ENCODE data around the gene MED22.

Gene MED22

DNA sequence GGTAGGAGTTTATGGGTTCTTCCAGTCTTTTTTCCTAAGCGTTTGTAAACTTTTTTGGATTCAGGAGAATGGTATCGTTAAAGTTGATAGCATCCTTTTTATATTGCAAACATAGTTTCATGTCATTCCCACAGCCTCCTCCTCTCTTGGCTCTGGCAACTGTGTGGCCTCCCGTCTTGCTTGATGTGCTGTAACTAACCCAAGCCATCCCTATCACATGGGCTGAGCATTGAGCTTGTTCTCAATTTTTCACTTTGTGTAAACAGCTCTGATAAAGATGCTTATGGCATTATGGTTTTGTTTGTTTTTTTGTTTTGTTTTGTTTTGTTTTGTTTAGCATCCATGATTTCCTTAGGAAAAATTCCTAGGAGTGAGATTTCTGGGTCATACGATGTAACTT, 32.8 kb upstream of the MED22 start:
- TF ChIP-seq, protein P1, sequence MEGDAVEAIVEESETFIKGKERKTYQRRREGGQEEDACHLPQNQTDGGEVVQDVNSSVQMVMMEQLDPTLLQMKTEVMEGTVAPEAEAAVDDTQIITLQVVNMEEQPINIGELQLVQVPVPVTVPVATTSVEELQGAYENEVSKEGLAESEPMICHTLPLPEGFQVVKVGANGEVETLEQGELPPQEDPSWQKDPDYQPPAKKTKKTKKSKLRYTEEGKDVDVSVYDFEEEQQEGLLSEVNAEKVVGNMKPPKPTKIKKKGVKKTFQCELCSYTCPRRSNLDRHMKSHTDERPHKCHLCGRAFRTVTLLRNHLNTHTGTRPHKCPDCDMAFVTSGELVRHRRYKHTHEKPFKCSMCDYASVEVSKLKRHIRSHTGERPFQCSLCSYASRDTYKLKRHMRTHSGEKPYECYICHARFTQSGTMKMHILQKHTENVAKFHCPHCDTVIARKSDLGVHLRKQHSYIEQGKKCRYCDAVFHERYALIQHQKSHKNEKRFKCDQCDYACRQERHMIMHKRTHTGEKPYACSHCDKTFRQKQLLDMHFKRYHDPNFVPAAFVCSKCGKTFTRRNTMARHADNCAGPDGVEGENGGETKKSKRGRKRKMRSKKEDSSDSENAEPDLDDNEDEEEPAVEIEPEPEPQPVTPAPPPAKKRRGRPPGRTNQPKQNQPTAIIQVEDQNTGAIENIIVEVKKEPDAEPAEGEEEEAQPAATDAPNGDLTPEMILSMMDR (IDR thresholded peaks at IDR 0.05) = no peak

DNA sequence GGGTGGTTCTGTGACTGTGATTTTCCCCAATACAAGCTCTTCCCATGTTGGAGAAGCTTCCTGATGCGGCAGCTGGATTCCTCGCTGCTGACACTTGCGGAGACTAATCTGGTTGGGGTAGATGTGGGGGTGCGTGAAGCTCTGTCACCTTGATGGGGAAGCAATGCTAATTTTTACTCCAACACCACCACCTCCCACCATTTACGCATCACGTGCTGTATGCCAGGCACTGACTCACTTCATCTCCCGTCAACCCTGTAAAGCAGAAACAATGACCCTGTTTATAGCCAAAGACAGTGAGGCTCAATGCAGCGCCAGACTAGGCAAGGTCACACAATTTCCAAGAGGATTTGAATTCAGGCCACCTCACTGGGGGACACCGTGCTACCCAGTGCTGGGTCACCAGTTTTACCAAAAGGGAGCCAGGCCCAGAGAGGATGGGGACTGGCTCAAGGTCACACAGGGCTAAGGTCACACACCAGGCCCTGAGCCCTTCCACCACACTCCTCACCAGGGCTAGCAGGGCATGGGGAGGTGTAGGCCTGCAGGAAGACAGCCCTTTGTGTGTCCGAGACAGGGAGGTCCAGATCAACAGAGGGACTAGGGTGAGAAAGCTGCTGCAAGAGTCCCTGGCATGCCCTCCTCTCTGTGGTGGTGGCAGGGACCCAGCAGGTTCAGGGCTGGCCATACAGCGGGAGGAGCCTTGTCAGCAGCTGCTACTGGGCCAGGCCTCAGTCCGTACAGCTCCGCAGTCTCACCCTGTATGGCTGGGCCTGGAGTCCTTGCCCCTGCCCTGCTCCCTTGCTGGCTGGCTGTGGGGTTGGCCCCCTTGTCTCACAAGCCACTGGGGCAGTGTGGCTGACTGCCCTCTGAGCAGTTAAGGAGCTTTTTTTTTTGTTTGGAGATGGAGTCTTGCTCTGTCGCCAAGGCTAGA, 31.5 kb upstream of the MED22 start:
- TF ChIP-seq, protein P1 (IDR thresholded peaks at IDR 0.05) = no peak

DNA sequence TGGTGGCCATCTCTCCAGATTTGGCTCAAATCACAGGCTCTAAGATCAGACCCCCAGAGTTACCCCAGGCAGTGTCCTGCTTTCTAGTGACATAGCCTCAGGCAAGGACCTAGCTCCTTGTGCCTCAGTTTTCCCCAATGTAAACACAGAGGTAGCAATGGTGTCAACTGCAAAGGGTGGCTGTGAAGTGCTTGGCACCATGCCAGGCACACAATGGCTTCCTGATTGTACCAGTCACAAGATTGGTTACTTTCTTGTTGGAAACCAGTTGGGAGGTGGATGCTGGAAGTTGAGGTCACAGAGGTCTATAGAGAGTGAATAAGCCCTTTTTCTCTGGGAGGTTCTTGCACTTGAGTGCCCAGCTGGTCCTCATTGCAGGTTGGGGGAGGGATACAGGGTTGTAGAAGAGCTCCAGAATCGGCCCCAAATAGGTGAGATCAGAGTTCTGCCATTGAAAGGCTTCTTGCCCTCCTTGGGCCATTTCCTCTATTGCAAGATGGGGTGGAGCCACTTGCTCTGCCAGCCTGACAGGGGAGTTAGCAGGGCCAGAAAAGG, 30.6 kb upstream of the MED22 start:
- TF ChIP-seq, protein P1 (IDR thresholded peaks at IDR 0.05) = no peak

DNA sequence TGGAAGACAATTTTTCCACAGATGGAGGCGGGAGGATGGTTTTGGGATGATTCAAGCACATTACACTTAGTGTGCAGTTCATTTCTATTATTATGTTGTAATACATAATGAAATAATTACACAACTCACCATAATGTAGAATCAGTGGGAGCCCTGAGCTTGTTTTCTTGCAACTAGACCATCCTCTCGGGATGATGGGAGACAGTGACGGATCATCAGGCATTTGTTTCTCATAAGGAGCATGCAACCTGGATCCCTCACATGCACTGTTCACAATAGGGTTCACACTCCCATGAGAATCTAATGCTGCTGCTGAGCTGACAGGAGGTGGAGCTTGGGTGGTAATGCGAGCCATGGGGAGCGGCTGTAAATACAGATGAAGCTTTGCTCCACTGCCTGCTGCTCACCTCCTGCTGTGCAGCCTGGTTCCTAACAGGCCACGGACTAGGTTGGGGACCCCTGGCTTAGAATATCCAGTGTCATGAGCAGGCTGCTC, 29.8 kb upstream of the MED22 start:
- TF ChIP-seq, protein P1 (IDR thresholded peaks at IDR 0.05) = no peak

DNA sequence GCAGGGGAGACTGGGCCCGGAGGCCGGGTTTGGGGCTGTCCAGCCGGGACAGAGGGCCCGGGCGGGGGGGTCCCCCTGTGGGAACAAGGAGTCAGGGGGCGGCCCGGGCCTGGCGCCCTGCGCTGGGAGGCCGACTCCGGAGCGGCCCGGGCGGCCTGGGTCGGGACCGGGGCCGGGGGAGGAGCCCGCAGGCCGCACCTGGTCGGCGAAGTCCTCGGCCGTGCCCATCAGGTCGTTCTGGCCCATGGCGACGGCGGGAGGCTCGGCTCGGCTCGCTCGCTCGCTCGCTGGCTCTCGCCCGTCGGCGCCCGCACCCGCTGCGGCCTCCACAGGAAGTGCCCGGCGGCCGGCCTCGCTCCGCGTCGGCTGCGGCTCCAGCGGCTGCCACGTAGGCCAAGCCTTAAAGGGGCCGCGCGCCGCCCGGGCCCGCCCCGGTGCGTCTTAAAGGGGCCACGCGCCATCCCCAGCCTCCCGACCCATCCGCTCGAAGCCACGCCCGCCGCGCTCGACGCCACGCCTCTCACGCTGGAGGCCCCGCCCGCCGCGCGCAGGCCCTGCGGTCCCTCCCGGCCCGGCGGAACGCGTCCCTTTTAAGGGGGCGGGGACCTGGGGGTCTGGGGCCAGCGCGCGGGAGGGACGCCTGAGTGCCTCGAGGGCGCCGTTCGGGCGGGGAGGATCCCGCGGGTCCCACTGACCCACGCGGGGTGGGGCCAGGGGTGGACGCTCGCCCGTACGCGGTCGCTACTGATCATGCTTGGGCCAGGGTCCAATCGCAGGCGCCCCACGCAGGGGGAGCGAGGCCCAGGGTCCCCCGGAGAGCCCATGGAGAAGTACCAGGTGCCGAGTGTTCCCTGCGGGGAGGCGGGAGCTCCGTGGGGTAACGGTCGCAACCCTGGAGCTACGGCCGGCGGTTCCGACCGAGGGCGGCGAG, 28.1 kb upstream of the MED22 start, which contains the start of the genes STKLD1 and SURF4:
Gene STKLD1 (plus strand): TSS at position 643 of the 931 bp plus-strand sequence. CDS start 108 bp downstream, at position 751.
Gene SURF4 (minus strand): TSS at position 337 of the 931 bp plus-strand sequence. CDS start 91 bp downstream, at position 246.
- TF ChIP-seq, protein P1 (IDR thresholded peaks at IDR 0.05) = no peak

DNA sequence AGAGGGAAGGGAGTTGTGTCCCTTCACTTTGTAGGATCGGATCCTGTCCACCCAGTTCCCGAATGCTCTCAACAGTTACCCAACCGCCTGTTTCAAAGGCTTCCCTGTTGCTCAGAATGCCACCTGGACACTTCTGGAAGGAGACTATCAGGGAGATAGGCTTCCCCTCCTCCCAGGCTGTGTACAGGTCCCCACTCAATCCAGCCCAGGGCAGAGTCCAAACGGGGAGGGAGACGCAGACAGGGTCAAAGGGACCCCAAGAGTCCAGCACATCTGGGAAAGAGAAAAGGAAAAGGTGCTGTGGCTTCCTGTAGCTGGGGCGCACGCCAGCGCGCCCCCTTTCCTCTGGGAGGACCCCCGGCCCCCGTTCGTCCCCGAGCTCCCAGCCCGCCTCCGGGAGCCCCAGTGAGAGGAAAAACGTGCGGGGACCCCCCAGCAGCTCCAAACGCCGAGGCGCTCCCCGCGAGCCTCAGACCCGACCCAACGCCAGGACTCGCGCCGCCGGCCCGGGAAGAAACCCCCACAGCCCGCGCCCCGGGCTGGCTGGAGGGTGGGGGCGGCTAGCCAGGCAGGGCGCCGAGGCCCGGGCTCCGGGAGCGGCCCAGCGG, 27.3 kb upstream of the MED22 start:
- TF ChIP-seq, protein P1 (IDR thresholded peaks at IDR 0.05) = 0 out of 2 replicates have a peak, but pooled peaks have one; percentile 11

All from LNCAP (cell line).